IPS DF 6.9 (cell line): ENCODE results near the gene MDK.
"Not testable (repeated sequence)": the region's sequence is repeated elsewhere in the genome, so short reads cannot be mapped to it uniquely, and the experiment has no call there.

Source experiments
- DNase-seq: peaks from one replicate; pipeline ENCODE4 v3.0.0-alpha.2; 2013; ENCODE audit warnings: low read depth, low spot score
- H3K27ac ChIP-seq: one replicate; pipeline ENCODE4 v1.5.1; 2013; ENCODE audit warnings: low read length, control low read depth
- H3K27me3 ChIP-seq: 2 replicates; pipeline ENCODE4 v1.6.1; 2013; ENCODE audit warnings: mild to moderate bottlenecking, low read length; ENCODE audit not compliant: control insufficient read depth, insufficient read depth
- H3K36me3 ChIP-seq: 2 replicates; pipeline ENCODE4 v1.6.1; 2013; ENCODE audit warnings: low read length; ENCODE audit not compliant: control insufficient read depth, insufficient read depth
- H3K4me1 ChIP-seq: 2 replicates; pipeline ENCODE4 v1.6.1; 2013; ENCODE audit warnings: low read length; ENCODE audit not compliant: control insufficient read depth, insufficient read depth
- H3K4me3 ChIP-seq: 2 replicates; pipeline ENCODE4 v1.5.1; 2013; ENCODE audit warnings: mild to moderate bottlenecking, low read length
- H3K9me3 ChIP-seq: 2 replicates; pipeline ENCODE4 v1.6.1; 2013; ENCODE audit warnings: low read length, inconsistent platforms; ENCODE audit not compliant: control insufficient read depth, insufficient read depth
- WGBS: extraction: QIAGEN DNeasy Blood & Tissue Kit; methylation state at CpG from one replicate; pipeline ENCODE4 v1.1.7; 2013; ENCODE audit warnings: mixed read lengths, missing lambda C conversion rate; ENCODE audit not compliant: insufficient read length, insufficient coverage; 5-methylcytosine and 5-hydroxymethylcytosine counted together

MDK gene

GRCh38 chr11:46377290-46377689, 4.2 kb upstream of the MDK start:
- no peak for DNase-seq
- Histone ChIP-seq H3K27me3 (no peaks in the 10 kb centered on the region), H3K36me3 (peaks cover 31% of the 10 kb centered on the region)

GRCh38 chr11:46377831-46378230, 3.6 kb upstream of the MDK start:
- Histone ChIP-seq H3K27ac (no peak overlapping the region), H3K36me3 (peaks cover 28% of the 10 kb centered on the region), H3K9me3 (no peaks in the 10 kb centered on the region), H3K4me3 (no peak overlapping the region), H3K4me1 (peaks cover 6% of the 10 kb centered on the region), H3K27me3 (no peaks in the 10 kb centered on the region)
- DNase-seq = no peak
- no CpG with 5 or more reads among the region's 5 CpGs for WGBS

More at GRCh38 chr11:46377290-46377689, 4.2 kb upstream of the MDK start:
- H3K9me3 ChIP-seq = no peaks in the 10 kb centered on the region
- no peak overlapping the region for H3K27ac ChIP-seq
- H3K4me1 ChIP-seq = peaks cover 4% of the 10 kb centered on the region; the same call in 1 of the 2 replicates
- H3K4me3 ChIP-seq = no peak overlapping the region
- WGBS = no CpG with 5 or more reads among the region's 11 CpGs

GRCh38 chr11:46378296-46378695, 3.2 kb upstream of the MDK start:
- Histone ChIP-seq H3K27me3 (no peaks in the 10 kb centered on the region), H3K4me1 (peaks cover 8% of the 10 kb centered on the region), H3K9me3 (no peaks in the 10 kb centered on the region), H3K36me3 (peaks cover 28% of the 10 kb centered on the region), H3K4me3 (no peak overlapping the region), H3K27ac (no peak overlapping the region)
- no peak for DNase-seq
- WGBS = no CpG with 5 or more reads among the region's 10 CpGs

- H3K36me3 ChIP-seq = peaks cover 25% of the 10 kb centered on the region
- no peak overlapping the region for H3K27ac ChIP-seq
- H3K4me1 ChIP-seq = peaks cover 8% of the 10 kb centered on the region
- no CpG with 5 or more reads among the region's 20 CpGs for WGBS
- H3K9me3 ChIP-seq = no peaks in the 10 kb centered on the region
- DNase-seq = no peak
- no peaks in the 10 kb centered on the region for H3K27me3 ChIP-seq
- H3K4me3 ChIP-seq = no peak overlapping the region
Observed at GRCh38 chr11:46378811-46379481, 2.5 kb upstream of the MDK start.

- no CpG with 5 or more reads among the region's 36 CpGs for WGBS
- H3K4me3 ChIP-seq = peak overlapping the region; percentile 73; the same call in 1 of the 2 replicates
Observed at GRCh38 chr11:46379482-46380293, 1.8 kb upstream of the MDK start.

GRCh38 chr11:46380340-46381047, 975 bp upstream of the MDK start:
- H3K27me3 ChIP-seq = no peaks in the 10 kb centered on the region
- no CpG with 5 or more reads among the region's 45 CpGs for WGBS
- peak overlapping the region; percentile 73; the same call in 1 of the 2 replicates for H3K4me3 ChIP-seq
- H3K9me3 ChIP-seq = no peaks in the 10 kb centered on the region
- no peak overlapping the region for H3K27ac ChIP-seq
- no peak for DNase-seq
- H3K4me1 ChIP-seq = peaks cover 8% of the 10 kb centered on the region
- peaks cover 14% of the 10 kb centered on the region for H3K36me3 ChIP-seq

More at GRCh38 chr11:46379482-46380293, 1.8 kb upstream of the MDK start:
- peaks cover 22% of the 10 kb centered on the region for H3K36me3 ChIP-seq
- H3K4me1 ChIP-seq, DNase-seq, H3K27me3 ChIP-seq, H3K27ac ChIP-seq, H3K9me3 ChIP-seq: not testable (repeated sequence)

- DNase-seq = no peak
- Histone ChIP-seq H3K4me1 (peaks cover 8% of the 10 kb centered on the region), H3K9me3 (no peaks in the 10 kb centered on the region), H3K36me3 (peaks cover 3% of the 10 kb centered on the region; the same call in 1 of the 2 replicates), H3K27ac (no peak overlapping the region), H3K4me3 (peak overlapping the region; percentile 73), H3K27me3 (no peaks in the 10 kb centered on the region)
- no CpG with 5 or more reads among the region's 66 CpGs for WGBS
Observed at GRCh38 chr11:46381819-46382645, 563 bp downstream of the MDK start.

- Histone ChIP-seq H3K27me3 (no peaks in the 10 kb centered on the region), H3K9me3 (no peaks in the 10 kb centered on the region), H3K4me3 (peak overlapping the region; percentile 73; the same call in 1 of the 2 replicates), H3K36me3 (no peaks in the 10 kb centered on the region), H3K27ac (no peak overlapping the region), H3K4me1 (peaks cover 8% of the 10 kb centered on the region)
- no CpG with 5 or more reads among the region's 18 CpGs for WGBS
- no peak for DNase-seq
Observed at GRCh38 chr11:46382646-46383403, 1.4 kb downstream of the MDK start.

GRCh38 chr11:46383404-46383758, 1.9 kb downstream of the MDK start:
- peaks cover 8% of the 10 kb centered on the region for H3K4me1 ChIP-seq
- H3K4me3 ChIP-seq = no peak overlapping the region
- WGBS = no CpG with 5 or more reads among the region's 7 CpGs
- H3K27me3 ChIP-seq = no peaks in the 10 kb centered on the region
- H3K27ac ChIP-seq = no peak overlapping the region
- no peaks in the 10 kb centered on the region for H3K36me3 ChIP-seq
- no peak for DNase-seq
- no peaks in the 10 kb centered on the region for H3K9me3 ChIP-seq
